HG03060 (cell line): ENCODE measurements around the gene CUEDC2.

Source experiments
- ATAC-seq: cut with Tn5 transposase; IDR thresholded peaks from one replicate; pipeline ENCODE4 v1.9.1; 2021; ENCODE audit warnings: low read depth, moderate number of reproducible peaks; ENCODE audit not compliant: unreplicated experiment

CUEDC2 gene

DNA sequence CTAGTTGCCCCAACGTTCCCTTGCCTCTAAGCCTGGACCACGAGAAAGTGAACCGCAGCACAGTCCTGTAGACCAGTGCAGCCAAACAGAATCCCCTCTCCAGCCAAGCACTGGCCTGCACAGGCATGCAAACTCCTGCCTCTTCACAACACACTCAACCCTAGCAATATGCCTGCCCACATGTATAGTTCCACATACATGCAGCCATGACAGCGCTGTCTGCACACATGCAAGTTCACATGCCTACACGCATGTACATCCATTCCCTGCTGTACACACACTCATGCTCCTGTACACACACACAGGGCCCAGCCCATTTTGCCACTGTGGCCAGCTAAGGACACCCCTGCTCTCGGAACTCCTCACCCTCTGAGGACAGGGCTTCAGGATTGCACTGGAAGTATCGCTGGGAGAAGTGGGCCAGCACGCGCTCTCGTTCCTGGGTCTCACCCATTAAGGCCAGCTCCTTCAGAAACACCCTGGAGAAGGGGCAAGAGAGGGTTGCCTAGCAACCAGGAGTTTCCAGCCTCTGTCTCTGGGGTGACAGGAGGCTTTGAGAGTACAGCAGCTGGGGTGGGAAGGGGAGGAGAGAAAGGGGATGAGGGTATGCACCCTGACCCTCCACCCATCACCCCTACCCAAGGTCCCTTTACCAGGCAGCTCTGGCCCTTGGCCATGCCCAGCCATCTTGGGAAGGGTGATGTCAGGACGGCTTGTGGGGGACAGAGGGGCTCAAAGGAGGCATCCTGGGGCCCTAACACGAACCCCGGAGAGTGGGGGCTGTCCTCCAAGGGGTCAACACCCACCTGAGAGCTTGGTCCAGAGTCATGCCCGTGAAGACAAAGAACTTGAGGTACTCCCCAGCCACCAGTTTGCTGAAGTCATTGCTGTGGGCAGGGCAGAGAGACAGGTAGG, 20.8 kb downstream of the CUEDC2 start:
- ATAC-seq, result no peak

DNA sequence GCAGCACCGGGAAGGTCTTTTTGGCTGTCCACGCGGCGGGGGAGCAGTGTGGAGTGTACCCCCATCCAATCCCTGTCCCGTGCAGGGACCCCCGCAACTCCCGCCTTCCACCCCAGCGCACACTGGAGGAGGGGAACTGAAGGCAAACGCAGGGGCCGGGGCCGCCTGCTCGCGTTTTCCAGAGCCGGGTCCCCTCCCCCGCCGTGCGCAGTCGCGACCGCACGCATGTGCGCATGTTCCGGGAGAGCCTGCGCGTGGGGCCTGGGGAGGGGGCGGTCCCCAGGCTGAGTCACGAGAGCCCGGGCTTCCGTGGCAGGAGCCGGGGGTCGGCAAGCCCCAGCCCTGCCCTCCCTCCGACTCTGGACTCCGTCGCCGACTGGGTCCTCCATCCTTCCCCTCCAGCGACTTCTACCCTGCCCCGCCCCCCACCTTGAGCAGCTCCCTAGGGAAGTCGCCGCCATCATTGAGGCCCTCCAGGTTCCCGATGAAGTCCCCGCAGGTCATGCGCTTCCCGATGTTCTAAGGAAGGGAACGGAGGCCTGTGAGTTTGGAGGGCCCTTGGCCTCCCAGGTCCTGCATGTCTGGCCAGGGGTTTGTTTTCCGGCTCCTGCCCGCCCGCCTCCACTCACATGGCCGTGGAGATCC, 21.8 kb downstream of the CUEDC2 start:
- no peak for ATAC-seq

DNA sequence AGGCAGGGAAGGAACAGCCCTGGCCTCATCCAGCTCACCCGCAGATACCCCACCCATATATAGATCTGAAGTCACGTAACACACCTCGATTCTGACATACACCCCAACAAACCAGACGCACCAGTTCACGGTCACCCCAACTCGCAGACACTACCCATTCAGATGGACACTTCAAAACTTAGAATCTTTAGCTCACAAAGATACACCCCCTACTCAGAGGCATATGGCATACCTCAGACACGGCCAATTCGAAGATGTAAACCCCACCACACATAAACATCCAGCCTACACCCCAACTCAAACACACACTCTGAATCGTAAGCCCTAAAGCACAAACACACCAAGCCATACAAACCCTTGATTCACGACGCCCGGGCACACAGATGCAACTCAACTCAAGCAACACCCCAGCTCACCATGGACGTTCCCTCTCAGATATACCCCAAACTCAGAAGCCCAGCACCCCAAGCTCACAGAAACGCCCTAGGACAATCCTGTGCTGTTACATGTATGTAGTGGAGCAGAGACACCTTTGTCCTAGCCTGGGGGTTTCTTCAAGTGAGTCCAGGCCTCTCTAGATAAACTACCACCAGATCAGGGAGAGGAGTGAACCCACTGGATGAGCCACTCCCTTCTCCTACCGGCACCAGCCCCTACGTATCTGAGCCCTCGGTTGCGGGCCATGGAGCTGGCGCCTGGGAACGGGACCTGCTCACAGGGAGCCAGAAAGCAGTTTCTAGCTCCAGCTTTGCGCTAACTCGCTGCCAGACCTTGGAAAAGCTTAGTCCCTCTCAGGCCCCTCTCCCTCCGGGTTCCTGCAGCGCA, 22.6 kb downstream of the CUEDC2 start:
- ATAC-seq, result no peak

DNA sequence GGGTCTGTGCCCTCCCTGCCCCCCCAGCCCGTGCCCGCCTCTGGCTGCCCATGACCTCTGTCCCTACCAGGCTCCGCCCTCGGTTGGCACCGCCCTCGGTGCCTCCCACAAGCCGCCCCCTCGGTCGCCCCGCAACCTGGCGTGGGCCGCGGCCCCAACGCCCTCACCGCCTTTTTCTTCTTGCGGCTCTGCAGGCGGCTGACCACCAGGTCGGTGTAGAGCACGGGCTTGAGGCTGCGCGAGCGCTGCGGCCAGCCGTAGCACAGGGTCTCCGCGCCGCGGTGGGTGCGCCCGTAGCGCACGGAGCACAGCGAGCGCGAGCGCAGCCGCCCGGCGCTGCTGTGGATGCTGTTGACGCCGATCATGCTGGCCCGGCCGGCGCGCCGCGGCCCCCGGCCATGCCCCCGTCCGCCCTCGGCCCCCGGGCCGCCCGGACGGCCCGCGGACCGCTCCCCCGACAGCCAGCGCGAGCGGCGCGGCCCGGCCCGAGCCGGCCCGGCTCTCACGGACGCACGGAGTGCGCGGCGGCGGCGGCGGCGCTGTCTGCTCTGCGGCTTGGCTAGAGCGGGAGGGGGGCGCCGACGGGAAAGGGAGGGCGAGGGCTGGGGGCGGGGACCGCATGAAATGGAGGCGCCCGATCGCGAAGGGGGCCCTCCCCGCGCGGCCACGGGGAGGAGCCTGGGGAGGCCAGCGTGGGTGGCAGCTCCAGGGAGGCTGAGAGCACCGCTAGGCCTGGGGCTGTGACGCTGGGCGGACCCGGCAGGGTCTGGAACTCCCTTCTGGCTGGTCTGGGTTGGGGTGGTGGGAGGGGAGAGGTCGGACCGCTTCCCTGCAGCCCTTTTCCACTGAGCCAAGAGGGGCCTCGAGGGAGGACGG, 23.4 kb downstream of the CUEDC2 start:
- ATAC-seq, result no peak

DNA sequence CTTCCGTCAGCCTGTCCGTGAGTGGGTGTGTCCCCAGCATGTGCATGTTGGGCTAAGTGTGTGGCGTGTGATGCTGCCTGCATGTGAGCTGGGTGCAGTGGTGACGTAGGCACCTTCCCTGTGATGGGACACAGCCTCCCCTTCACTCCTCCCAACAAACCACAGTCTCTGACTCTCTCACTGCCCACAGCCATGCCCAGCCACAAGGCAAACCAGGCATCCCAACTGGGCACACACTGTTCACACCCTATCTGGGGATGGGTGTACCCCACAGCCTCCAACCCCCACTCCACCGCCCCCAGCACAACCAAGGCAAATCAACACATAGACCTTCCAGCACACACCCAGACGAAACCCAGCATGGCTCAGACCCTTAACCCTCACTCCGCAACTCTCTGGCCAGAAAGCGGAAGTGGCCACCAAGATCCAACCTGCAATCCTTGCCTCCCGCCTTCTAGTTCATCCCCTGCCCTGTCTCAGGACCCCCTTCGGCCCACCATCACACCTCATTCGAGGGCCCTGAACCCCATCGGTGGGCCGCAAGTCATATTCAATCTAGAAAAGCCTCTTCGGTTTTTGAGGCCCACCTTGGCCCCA, 24.1 kb downstream of the CUEDC2 start:
- ATAC-seq, result no peak

DNA sequence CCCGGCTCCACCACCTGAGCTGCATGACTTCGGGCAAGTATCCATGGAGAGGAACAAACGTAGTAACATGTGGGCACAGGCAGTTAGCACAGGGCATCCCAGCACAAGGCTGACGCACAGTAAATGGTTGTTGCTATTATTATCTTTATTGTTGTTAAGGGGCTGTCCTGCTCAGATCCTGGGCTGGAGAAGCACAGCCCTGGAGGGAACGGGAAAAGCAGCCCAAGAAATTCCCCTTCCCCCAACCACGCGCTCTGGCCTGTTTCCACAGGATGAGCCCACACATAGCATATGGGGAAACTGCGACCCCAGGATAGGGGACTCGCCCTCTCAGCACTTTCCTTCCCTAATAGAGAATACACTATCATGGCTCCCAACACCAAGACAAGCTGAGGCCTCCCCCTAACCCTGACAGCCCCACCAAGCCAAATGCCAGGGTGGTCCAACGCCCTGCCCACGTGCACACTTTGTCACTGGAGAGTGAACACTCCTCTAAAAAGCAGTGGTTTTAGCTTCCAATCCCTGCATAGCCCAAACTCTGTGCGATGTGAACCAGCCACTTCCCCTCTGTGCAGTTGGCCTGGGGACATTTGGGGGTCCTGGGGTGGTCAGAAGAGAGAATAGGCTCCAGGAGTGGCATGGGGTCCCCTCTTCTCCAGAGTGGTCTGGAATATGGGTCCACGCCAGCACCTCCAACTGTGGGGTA, 24.8 kb downstream of the CUEDC2 start:
- ATAC-seq, result no peak

DNA sequence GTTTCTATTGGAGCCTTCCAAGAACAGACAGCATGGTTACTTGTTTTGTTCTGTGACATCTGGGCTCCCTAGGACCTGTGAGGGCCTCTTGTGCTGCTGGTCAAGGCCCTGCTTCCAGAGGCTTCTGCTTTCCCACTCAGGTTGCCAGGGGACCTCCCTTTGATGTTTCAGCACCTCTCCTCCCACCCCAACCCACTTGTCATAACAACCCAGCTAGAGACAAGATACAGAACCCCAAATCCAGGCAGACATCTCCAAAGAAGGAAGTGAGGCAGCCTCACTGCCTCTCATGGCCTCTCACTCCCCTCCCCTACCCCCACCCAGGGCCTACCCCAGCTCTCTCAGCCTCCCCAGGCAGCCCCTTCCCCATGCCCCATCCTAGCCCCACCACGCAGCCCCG, 25.6 kb downstream of the CUEDC2 start:
- no peak for ATAC-seq

DNA sequence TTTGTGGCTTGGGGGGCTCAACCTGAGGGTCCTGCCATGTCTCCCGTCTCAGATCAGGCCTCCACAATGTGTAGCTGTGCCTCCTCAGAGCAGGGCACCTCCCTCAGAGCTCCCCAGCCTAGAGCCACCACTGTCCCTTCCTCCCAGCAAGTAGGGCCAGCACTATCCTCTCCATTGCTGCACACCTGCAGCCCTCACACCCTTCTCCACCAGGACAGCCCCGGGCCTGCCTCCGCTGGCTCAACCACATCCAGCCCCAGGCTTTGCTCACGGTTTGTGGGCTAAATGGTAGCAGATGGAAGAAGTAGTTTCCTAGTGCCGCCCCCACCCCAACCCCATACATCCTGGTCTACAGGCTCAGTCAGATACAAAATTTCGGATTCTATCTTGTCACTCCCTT, 26.7 kb downstream of the CUEDC2 start:
- ATAC-seq, result no peak

DNA sequence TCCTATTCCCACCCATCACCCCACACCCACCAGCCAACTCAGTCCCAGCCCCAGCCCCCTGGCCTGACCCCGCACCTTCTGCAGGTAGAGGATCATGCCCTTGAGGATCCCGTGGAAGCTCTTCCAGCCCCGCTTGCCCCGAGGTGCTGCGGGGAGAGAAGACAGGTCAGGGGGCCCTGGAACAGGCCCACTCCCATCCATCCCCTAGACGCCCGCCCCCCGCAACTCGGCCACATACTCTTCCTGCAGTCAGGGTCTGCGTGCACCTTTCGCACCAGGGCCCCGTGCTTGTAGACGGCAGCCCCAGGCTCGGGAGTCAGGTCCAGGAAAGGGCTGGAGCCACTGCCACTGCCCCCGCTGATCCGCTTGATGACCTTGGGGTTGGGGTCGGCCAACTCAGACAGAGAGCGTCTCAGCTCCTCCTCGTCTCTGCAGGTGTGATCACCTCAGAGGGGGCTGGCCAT, 27.2 kb downstream of the CUEDC2 start:
- ATAC-seq, result no peak

DNA sequence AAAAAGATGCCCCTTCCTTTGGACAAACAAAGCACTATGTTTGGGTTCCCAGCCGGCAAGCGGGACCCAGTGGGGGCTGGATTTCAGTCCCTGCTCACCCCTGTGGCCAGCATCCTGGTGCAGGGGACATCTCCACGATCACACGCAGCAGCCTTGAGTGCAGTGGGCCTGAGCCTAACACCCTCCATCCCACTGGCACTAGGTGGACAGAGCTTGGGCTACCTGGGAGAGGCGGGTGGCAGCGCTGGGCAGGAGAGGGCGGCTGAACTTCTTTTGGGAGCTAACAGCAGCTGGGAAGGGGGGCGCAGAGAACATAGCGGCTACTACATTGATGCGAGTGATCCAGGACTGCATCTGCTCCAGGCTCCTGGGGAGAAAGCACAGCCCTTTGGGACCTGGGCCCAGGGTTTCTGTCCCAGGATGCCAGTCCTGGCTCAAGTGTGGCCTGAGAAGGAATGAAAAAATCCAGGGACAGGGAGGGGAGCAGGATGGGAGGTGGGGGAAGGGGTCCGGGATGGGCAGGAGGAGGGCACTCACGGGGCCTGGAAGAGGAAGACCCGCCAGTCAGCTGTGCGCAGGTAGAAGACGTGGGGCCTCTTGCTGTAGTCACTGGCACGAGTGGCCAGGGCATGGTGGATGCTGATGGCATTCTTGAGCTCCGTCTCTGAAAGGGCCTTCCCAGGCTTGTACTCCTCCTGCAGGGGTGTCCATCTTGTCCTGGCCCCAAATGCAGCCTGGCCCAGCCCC, 27.8 kb downstream of the CUEDC2 start:
- ATAC-seq, result no peak

DNA sequence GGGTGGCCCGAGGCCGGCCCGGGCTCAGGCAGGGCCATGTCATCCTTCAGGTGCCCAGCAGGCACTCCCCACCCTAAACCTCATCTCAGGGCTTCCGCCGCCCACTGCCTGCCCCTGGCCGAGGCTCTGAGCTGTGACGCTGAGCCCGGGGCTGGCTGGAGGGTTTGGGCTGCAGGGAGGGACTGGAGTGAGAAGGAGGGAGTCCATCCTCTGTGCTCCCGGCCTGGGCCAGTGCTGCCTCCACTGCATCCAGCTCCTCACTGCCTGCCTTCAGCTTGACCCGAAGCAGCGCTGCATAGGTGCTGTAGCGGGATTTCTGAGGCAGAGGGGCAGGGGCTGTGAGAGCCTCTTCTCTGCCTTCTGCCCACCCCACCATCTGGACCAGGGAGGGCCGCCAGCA, 29.3 kb downstream of the CUEDC2 start:
- no peak for ATAC-seq

DNA sequence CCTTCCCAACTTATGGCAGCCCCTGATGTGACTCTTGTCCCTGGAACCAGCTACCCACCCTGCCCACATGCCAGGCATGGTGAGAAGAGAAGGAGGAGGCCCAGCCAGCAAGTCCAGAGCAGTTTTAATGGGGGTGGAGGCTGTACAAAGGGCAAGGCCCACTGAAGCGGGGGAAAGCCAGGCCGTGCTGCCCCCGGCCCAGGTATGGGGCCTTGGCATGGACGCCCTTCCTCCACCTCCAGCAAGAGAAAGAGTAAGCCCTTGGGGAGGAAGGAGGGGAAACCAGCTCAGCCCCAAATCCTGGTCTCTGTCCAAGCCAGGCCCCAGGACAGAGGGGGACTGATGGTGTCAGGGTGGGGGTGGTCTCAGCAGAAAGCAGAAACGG, 29.9 kb downstream of the CUEDC2 start:
- ATAC-seq, result no peak

DNA sequence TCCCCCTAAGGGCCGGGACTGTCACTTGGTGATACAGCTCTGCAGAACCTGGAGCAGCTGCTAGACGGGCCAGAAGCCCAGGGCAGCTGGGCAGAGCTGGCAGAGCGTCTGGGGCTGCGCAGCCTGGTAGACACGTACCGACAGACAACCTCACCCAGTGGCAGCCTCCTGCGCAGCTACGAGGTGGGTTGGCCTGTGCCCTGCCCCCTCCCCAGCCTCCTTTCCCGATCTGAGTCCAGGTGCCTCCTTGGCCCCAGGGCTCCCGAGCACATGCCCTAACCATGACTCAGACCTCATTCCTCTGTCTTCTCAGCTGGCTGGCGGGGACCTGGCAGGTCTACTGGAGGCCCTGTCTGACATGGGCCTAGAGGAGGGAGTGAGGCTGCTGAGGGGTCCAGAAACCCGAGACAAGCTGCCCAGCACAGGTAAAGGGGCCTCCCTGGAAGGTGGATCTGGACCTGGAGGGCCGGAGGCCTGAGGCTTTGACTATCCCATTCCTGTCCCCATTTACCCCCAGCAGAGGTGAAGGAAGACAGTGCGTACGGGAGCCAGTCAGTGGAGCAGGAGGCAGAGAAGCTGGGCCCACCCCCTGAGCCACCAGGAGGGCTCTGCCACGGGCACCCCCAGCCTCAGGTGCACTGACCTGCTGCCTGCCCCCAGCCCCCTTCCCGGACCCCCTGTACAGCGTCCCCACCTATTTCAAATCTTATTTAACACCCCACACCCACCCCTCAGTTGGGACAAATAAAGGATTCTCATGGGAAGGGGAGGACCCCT, 30.5 kb downstream of the CUEDC2 start:
- ATAC-seq, result no peak

DNA sequence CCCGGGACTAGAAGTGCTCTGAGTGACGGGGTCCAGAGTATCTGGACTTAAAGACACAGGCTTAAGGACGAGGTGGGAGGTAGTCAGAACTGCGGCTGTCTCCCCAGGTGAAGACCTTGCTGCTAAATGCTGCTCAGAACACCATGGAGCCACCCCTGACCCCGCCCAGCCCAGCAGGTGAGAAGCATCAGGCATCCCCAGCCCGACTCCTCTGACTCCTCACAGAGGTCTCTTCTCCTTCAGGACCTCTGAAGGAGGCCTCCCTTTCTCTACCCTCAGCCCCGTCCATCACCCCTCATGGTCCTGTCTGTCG, 31.1 kb downstream of the CUEDC2 start:
- ATAC-seq, result no peak

DNA sequence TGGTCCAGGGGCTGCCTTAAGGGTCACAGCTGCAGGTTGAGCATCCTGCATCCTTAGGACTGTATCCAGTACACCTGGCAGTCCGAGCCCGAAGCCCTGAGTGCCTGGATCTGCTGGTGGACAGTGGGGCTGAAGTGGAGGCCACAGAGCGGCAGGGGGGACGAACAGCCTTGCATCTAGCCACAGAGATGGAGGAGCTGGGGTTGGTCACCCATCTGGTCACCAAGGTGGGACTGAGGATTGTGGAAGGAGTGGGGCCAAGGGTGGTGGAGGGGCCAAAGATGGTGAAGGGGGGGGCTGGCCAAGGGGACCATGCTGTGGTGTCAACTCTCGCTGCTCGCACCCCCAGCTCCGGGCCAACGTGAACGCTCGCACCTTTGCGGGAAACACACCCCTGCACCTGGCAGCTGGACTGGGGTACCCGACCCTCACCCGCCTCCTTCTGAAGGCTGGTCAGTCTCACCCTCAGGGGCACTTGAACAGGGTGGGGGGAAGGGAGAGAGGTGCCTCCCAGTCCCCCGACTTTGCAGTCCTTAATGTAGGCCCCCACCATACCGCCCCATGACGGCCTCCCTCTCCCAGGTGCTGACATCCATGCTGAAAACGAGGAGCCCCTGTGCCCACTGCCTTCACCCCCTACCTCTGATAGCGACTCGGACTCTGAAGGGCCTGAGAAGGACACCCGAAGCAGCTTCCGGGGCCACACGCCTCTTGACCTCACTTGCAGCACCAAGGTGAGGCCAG, 31.6 kb downstream of the CUEDC2 start:
- no peak for ATAC-seq

DNA sequence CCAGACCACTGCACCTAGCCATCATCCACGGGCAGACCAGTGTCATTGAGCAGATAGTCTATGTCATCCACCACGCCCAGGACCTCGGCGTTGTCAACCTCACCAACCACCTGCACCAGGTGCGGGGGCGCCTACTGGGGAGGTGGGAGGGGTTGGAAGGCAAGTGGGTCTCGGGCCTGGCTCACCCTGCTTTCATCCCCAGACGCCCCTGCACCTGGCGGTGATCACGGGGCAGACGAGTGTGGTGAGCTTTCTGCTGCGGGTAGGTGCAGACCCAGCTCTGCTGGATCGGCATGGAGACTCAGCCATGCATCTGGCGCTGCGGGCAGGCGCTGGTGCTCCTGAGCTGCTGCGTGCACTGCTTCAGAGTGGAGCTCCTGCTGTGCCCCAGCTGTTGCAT, 32.3 kb downstream of the CUEDC2 start:
- ATAC-seq, result no peak
